H4 (cell line): ENCODE results near the gene CSF3. TPM values are rescaled to one million over a fixed set of nuclear protein-coding genes. Genes with fewer than 3 reads are reported as not detected.

Experiments
- DNase-seq: peaks from one replicate; pipeline ENCODE4 v3.0.0-alpha.2; 2015; ENCODE audit warnings: low spot score
- total RNA-seq: library from RNA; depleted of rRNA; stranded (reverse); fragments of >200 nt; shearing (Covaris generic); gene quantifications from 2 replicates; pipeline ENCODE4 v1.2.3, GENCODE V29; 2014; rRNA removed

The CSF3 gene
- total RNA-seq, 1 experiment from 2014 or later = not detected

- DNase-seq = no peak
Observed at GRCh38 chr17:40061609-40062038, 46.4 kb downstream of the CSF3 start.

GRCh38 chr17:40062329-40063186 is 47.3 kb downstream of the CSF3 start, which contains the start of gene THRA:
THRA (plus strand) TSS chr17:40062965; CDS start chr17:40074489, 11,524 bp downstream.
- no peak for DNase-seq

GRCh38 chr17:40063187-40063771 is 48.0 kb downstream of the CSF3 start:
- no peak for DNase-seq

GRCh38 chr17:40063901-40064531 is 48.8 kb downstream of the CSF3 start:
- no peak for DNase-seq

- no peak for DNase-seq
Observed at GRCh38 chr17:40064971-40065768, 49.9 kb downstream of the CSF3 start.

GRCh38 chr17:40065769-40066510 is 50.7 kb downstream of the CSF3 start:
- DNase-seq = no peak

Other genes with a start within 250 kb of the CSF3 start
- gene IKZF3, start 151.1 kb upstream of the CSF3 start, total RNA-seq = 0.04 TPM in 1 of 2 replicates, not detected in the other
- not detected in 2 replicates for gene ZPBP2, start 147.2 kb upstream of the CSF3 start, total RNA-seq
- gene GSDMB, start 96.8 kb upstream of the CSF3 start, total RNA-seq = 0.10 TPM in 1 of 2 replicates, not detected in the other
- gene ORMDL3, start 87.8 kb upstream of the CSF3 start, total RNA-seq = 21.8 and 24.0 TPM in 2 replicates
- gene LRRC3C, start 87.7 kb upstream of the CSF3 start, total RNA-seq = not detected in 2 replicates
- not detected in 2 replicates for gene GSDMA, start 52.4 kb upstream of the CSF3 start, total RNA-seq
- 165 and 172 TPM in 2 replicates for gene PSMD3, start 34.6 kb upstream of the CSF3 start, total RNA-seq
- gene MED24, start 39.0 kb downstream of the CSF3 start, total RNA-seq = 33.9 and 44.5 TPM in 2 replicates
- gene THRA, start 47.5 kb downstream of the CSF3 start, total RNA-seq = 13.6 and 16.6 TPM in 2 replicates
- 0.39 and 2.2 TPM in 2 replicates for gene NR1D1, start 85.1 kb downstream of the CSF3 start, total RNA-seq
- 38.4 and 39.1 TPM in 2 replicates for gene MSL1, start 106.5 kb downstream of the CSF3 start, total RNA-seq
- gene CASC3, start 125.1 kb downstream of the CSF3 start, total RNA-seq = 19.5 and 19.9 TPM in 2 replicates
- 0.23 and 0.74 TPM in 2 replicates for gene RAPGEFL1, start 162.0 kb downstream of the CSF3 start, total RNA-seq
- 3.2 and 6.2 TPM in 2 replicates for gene WIPF2, start 203.9 kb downstream of the CSF3 start, total RNA-seq